ENCODE results near the gene B3GALNT1.

The B3GALNT1 gene, protein sequence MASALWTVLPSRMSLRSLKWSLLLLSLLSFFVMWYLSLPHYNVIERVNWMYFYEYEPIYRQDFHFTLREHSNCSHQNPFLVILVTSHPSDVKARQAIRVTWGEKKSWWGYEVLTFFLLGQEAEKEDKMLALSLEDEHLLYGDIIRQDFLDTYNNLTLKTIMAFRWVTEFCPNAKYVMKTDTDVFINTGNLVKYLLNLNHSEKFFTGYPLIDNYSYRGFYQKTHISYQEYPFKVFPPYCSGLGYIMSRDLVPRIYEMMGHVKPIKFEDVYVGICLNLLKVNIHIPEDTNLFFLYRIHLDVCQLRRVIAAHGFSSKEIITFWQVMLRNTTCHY

DNA sequence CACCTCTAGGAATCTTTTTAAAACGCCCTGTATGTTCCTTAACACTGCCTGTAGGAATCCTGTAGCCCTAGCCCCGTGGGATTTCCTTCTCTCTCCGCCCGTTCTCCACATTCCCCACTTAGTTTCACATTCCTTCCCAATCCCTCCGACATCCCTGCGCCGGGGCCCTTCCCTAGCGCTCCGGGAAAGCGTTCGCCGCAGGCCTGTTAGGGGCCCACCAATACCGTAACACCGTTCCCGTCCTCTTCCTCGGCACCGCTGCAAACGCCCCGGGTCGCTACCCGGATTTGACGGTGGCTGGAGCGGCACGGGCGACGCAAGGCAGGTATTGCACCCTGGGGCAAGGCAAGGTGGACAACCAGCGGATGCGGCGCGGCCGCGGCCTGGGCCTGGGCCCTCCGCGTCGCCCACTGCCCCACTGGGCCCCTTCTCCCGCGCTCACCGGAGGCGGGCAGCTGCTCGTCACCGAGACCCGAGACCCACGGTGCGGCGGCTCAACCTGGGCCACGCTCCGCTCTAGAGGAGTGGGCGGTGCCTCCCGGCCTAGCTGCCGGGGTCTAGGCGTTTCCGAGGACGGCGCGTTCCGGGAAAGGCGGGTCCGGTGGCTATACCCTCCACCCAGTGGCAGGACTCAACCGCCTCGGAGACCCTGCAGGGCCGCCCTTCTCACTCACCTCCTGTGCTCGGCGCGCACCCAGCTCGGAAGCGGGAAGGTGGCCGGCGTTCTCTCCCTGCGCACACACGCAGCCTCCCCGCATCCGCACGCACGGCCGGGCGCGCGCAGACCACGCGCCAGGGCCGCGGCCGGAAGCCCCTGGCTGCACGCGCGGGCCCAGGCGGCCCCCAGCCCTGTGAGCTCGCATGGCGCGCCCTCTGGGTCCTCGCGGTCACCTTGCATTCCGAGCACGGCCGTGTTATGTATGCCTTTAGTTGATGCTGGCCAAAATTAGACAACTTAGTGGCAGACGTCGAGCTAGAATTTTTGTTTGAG lies at the start of gene B3GALNT1:
Gene B3GALNT1, minus strand, starts transcription at position 789 of the 991 bp plus-strand sequence. CDS start 18,595 bp downstream, outside the sequence.
- no peak for TF ChIP-seq JUND (IDR thresholded peaks at IDR 0.05; ENCODE audit: low read depth)
- peak; percentile 76 to 79 for DNase-seq (ENCODE audit: low read depth in 1 of 2, low spot score in 1 of 2)
- in situ Hi-C loops (cut with HindIII; ENCODE audit: low pct_unique_long_range_greater_than_20kb, low sequenced_read_pairs), result no loop called here

DNA sequence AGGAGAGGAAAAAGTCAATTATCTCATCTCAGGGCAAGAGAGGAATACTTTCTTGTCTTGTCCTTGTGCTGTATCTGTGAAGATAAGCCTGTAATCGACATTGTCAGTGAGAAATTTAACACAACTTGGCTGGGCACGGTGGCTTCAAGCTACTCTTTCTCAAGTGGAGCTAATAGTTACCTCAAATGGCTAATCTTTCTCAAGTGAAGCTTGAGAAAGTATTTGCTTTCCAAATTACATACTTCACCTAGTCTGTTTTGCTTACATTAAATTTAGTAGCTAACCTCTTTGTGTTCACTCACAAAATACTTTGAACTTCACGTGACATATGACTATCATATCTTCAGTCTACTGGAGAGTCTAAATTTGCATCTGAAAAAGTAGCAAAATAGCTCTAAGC lies 48.3 kb upstream of the B3GALNT1 start:
- peak in 1 of 2 experiments; percentile 44 for DNase-seq (ENCODE audit: low read depth in 1 of 2, low spot score in 1 of 2)
- TF ChIP-seq JUND (IDR thresholded peaks at IDR 0.05; ENCODE audit: low read depth), result no peak
- in situ Hi-C loops (cut with HindIII; ENCODE audit: low pct_unique_long_range_greater_than_20kb, low sequenced_read_pairs), result no loop called here

DNA sequence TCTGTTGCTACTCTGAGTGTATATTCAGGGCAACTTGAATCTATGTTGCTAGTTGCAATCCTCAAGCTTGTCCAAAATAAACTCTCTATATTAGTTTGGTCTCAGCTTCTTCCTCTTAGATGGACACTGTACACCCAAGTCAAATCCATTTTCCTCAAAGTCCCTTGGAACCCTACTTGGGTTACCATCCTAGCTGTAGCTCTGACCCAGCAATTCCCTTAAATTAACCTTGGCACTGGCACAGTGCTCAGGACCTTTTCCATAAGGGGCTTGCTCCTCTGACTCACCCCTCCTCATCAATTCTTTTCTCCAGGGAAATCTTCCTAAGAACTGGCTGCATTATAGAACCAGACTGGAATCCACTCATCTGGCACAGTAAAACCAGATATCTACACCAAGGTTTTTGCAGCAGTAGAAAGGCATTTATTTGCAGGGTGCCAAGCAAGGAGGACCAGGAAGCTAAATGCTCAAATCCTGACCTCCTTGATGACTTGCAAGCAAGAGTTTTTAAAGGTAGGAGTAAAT lies 44.9 kb upstream of the B3GALNT1 start:
- no peak for DNase-seq (ENCODE audit: low read depth in 1 of 2, low spot score in 1 of 2)
- TF ChIP-seq JUND (IDR thresholded peaks at IDR 0.05; ENCODE audit: low read depth), result no peak
- in situ Hi-C loops (cut with HindIII; ENCODE audit: low pct_unique_long_range_greater_than_20kb, low sequenced_read_pairs), result no loop called here

DNA sequence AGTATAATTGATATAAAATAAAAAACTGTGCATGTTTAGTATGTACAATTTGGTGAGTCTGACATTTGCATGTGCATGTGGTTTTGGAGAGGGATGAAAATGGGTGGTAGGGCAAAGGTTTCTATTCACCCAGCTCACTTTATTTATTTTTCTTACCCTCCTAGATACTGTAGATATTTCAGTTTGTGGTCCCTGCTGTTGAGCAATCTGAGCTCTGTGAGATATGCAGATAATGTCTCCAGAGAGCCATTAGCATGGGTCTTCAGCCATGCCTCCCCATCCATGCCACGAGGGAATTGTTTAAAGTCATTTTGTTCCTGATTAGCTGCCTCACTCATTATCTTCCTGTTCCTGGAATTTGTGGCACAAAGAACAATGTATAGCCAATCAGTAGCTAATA lies 44.4 kb upstream of the B3GALNT1 start:
- DNase-seq (ENCODE audit: low read depth in 1 of 2, low spot score in 1 of 2), result no peak
- in situ Hi-C loops (cut with HindIII; ENCODE audit: low pct_unique_long_range_greater_than_20kb, low sequenced_read_pairs), result no loop called here
- TF ChIP-seq JUND (IDR thresholded peaks at IDR 0.05; ENCODE audit: low read depth), result no peak

DNA sequence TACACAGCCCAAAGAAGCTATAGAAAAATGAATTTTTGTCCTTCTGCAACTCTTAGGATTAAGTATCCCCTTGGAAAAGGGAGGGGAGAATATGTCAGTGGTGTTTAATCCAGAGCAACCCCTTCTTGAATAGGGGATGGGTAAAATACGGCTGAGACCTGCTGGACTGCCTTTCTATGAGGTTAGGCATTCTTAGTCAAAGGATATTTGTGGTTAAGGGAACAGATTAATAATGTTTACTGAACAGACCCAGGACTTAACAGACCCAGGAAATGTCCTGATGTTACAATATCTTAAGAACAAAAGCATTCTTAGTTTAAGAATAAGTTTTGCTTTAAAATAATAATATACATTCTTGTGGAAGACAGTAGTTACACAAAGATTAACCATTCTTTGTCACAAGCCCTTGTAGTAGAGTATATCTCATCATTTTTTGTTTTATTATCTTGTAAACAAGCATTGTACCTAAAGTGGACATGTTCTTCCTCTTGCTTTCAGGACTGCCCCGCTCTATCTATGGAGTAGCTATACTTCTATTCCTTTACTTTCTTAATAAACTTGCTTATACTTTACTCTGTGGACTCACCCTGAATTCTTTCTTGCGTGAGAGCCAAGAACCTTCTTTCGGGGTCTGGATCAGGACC lies 43.8 kb upstream of the B3GALNT1 start:
- in situ Hi-C loops (cut with HindIII; ENCODE audit: low pct_unique_long_range_greater_than_20kb, low sequenced_read_pairs), result no loop called here
- no peak for DNase-seq (ENCODE audit: low read depth in 1 of 2, low spot score in 1 of 2)
- TF ChIP-seq JUND (IDR thresholded peaks at IDR 0.05; ENCODE audit: low read depth), result no peak

DNA sequence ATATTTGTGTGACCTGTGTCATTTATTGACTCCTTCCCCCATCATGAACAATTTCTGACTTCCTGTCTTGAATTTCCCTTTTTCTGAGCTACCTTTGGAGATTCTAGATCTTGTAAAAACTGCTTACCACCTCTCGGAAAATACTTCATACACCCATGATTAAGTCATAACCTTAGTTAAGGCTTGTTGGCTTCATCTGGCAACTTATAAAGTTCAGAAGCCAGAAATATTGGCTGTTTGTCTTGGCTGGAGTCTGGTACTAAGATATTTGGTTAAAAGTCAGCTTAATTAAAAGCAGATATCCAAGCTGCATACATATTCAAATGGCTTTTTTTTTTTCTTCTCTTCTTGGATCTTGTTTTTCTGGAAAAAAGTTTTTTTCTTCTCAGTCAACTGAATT lies 37.3 kb upstream of the B3GALNT1 start:
- DNase-seq (ENCODE audit: low read depth in 1 of 2, low spot score in 1 of 2), result no peak
- in situ Hi-C loops (cut with HindIII; ENCODE audit: low pct_unique_long_range_greater_than_20kb, low sequenced_read_pairs), result no loop called here
- TF ChIP-seq JUND (IDR thresholded peaks at IDR 0.05; ENCODE audit: low read depth), result no peak

DNA sequence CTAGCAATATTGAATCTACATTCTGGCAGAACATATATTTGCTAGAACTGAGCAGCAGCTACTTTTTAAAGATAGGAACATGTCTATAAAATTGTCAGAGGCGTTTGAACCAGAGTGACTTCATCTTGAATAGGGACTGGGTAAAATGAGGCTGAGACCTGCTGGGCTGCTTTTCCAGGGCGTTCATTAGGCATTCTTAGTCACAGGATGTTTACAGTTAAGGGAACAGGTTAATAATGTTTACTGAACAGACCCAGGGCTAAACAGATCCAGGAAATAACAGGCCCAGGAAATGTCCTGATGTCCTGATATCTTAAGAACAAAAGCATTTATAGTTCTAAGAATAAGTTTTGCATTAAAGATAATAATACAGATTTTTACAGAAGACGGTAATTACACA lies 34.5 kb upstream of the B3GALNT1 start:
- no peak for TF ChIP-seq JUND (IDR thresholded peaks at IDR 0.05; ENCODE audit: low read depth)
- DNase-seq (ENCODE audit: low read depth in 1 of 2, low spot score in 1 of 2), result no peak
- in situ Hi-C loops (cut with HindIII; ENCODE audit: low pct_unique_long_range_greater_than_20kb, low sequenced_read_pairs), result no loop called here

DNA sequence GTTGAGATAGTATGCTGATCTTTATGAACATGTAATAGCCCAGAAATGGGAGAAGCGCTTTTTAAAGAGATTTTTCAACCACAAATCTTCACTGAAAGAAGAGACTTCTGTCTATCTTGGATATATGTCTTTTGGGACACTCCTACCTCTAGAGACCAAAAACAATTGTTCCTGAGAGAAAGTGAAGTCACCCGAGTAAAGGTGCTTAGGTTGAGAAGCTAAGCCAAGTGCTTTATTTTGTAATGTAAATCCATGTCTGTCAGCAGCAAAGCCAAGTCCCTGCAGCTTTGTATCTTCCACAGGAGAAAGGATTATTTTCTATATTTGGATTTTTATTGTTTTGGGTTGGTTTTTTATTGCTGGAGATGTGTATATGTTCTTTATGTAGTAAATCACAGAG lies 32.1 kb upstream of the B3GALNT1 start:
- no peak for TF ChIP-seq JUND (IDR thresholded peaks at IDR 0.05; ENCODE audit: low read depth)
- DNase-seq (ENCODE audit: low read depth in 1 of 2, low spot score in 1 of 2), result no peak
- in situ Hi-C loops (cut with HindIII; ENCODE audit: low pct_unique_long_range_greater_than_20kb, low sequenced_read_pairs), result no loop called here

DNA sequence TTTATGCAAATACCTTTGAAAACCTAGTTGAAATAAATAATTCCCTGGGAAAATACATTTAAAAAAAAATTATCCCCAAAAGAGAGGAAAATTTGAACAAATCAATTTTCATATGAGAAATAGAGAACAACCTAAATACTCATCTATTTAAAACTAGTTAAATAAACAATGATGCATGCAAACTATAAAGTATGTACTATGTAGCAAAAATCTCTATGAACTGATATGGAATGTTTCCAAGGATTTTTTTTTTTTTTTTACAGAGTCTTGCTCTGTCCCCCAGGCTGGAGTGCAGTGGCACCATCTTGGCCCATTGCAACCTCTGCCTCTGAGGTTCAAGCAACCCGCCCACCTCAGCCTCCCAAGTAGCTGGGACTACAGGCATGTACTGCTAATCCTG lies 27.2 kb upstream of the B3GALNT1 start:
- in situ Hi-C loops (cut with HindIII; ENCODE audit: low pct_unique_long_range_greater_than_20kb, low sequenced_read_pairs), result no loop called here

DNA sequence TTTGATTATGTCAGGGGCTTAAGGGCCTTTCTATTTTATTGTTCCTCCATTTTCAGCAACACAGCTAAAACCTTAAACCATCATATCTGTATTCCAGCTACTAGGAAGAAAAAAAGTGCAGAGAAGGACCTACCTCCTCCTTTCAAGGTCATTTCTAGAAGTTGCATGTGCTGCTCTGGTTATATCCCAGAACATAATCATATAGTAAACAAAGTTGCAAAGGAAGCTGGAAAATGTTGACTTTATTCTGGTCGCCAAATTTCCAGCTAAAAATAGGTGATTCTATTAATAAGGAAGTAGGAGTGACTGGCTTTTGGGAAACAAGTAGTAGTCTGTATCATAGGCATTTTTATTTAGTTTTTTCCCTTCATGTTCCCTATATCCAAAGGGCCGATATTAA lies 21.3 kb upstream of the B3GALNT1 start:
- no peak for DNase-seq (ENCODE audit: low read depth in 1 of 2, low spot score in 1 of 2)
- in situ Hi-C loops (cut with HindIII; ENCODE audit: low pct_unique_long_range_greater_than_20kb, low sequenced_read_pairs), result no loop called here
- TF ChIP-seq JUND (IDR thresholded peaks at IDR 0.05; ENCODE audit: low read depth), result no peak

More for the DNA sequence above, 27.2 kb upstream of the B3GALNT1 start:
- no peak for DNase-seq (ENCODE audit: low read depth in 1 of 2, low spot score in 1 of 2)
- TF ChIP-seq JUND (IDR thresholded peaks at IDR 0.05; ENCODE audit: low read depth), result no peak

DNA sequence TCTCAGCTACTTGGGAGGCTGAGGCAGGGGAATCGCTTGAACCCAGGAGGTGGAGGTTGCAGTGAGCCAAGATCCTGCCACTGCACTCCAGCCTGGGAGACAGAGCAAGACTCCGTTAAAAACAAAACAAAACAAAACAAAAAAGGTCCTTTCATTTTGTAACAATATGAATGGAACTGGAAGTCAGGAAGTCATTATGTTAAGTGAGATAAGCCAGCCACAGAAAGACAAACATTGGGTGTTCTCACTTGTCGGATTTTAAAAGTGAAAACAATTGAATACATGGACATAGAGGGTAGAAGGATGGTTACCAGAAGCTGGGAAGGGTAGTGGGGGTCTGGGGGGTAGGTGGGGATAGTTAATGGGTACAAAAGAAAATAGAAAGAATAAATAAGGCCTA lies 12.5 kb upstream of the B3GALNT1 start:
- in situ Hi-C loops (cut with HindIII; ENCODE audit: low pct_unique_long_range_greater_than_20kb, low sequenced_read_pairs), result no loop called here
- no peak for DNase-seq (ENCODE audit: low read depth in 1 of 2, low spot score in 1 of 2)
- no peak for TF ChIP-seq JUND (IDR thresholded peaks at IDR 0.05; ENCODE audit: low read depth)

DNA sequence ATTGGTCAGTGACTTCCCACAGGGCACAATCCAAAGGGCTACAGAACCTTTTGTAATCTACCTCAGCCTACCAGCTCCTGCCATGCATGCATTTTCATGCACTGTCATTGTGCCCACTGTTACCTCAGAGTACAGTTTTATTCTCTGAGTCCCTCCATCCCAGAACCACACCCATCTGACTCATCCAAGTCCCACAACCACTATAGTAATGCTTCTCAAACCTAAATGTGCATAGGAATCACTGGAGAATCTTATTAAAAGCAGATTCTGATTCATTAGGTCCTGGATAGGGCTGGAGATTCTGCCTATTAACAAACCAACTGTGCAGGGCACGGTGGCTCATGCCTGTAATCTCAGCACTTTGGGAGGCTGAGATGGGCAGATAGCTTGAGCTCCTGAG lies 3.7 kb upstream of the B3GALNT1 start:
- in situ Hi-C loops (cut with HindIII; ENCODE audit: low pct_unique_long_range_greater_than_20kb, low sequenced_read_pairs), result no loop called here
- TF ChIP-seq JUND (IDR thresholded peaks at IDR 0.05; ENCODE audit: low read depth), result no peak
- no peak for DNase-seq (ENCODE audit: low read depth in 1 of 2, low spot score in 1 of 2)
